Pancreas (tissue), 10 donors: ENCODE results near the gene MEGF11. TPM values are rescaled to one million over a fixed set of nuclear protein-coding genes. Genes with fewer than 3 reads are reported as not detected.

Experiments used
- ATAC-seq, 4 donors: fragments of 200-7000 bp; cut with Tn5 transposase; one replicate each; pipeline versions ENCODE4 v1.8.0 to v1.9.1; 2020; ENCODE audit warnings: mild to moderate bottlenecking in 4 of 4, moderate library complexity in 4 of 4
- DNase-seq, 6 donors: peaks; one replicate each; pipeline ENCODE4 v3.0.0-alpha.2; 2020
- FAIRE-seq: peaks from 2 replicates; lab custom pipeline; 2012; peaks lifted over from hg19 to GRCh38; lab: Jason Lieb, UNC
- H3K27ac ChIP-seq, 4 donors: fragments of 200-600 bp; sonication (generic); 1 replicate in 3 of 4; 2 replicates in 1 of 4; pipeline versions ENCODE4 v1.5.0 to v1.8.0; 2020
- H3K27me3 ChIP-seq, 4 donors: fragments of 200-600 bp; one replicate each; pipeline ENCODE4 v1.8.0; 2021
- H3K36me3 ChIP-seq, 3 donors: fragments of 200-600 bp; sonication (generic) in 1 of 3; one replicate each; pipeline versions ENCODE4 v1.5.0 to v1.8.0; 2020 to 2021
- H3K4me1 ChIP-seq, 3 donors: fragments of 200-600 bp; one replicate each; pipeline ENCODE4 v1.8.0; 2021
- H3K4me3 ChIP-seq, 4 donors: fragments of 200-600 bp; sonication (generic) in 2 of 4; one replicate each; pipeline versions ENCODE4 v1.5.0 to v1.8.0; 2020 to 2021
- H3K9me3 ChIP-seq, 4 donors: fragments of 200-600 bp; one replicate each; pipeline ENCODE4 v1.8.0; 2021
- WGBS, 2 donors: extraction: QIAGEN DNeasy Blood & Tissue Kit; methylation state at CpG; one replicate each; pipeline ENCODE4 v1.1.7; 2013; 5-methylcytosine and 5-hydroxymethylcytosine counted together
- intact Hi-C, 3 donors: fragments of 100-400 bp; cut with DNase I; formaldehyde crosslinking; loops; one replicate each; pipeline versions ENCODE4 v1.11.1 to v1.14.2; 2022
- polyA plus RNA-seq, 2 donors: library from polyadenylated mRNA; stranded (reverse); fragments of 200-250 nt; gene quantifications; one replicate each; pipeline ENCODE4 v1.2.3, GENCODE V29; 2013
- total RNA-seq, 6 donors: library from RNA; stranded (reverse); fragmentation: NEBNext Ultra II Directional in 4 of 6; extraction: Animal tissue kit (Norgen Biotek cat#: 25700) in 4 of 6; gene quantifications; one replicate each; pipeline versions ENCODE4 v1.2.1 to v1.2.4, GENCODE V29; 2021 to 2023
- TF ChIP-seq, protein P1 (sequence below), 4 donors: fragments of 200-600 bp; sonication (generic) in 3 of 4; IDR thresholded peaks; one replicate each; pipeline versions ENCODE4 v1.5.0 to v1.8.0; 2021; ENCODE audit warnings: antibody characterized with exemption in 4 of 4
- donor health status: healthy with polysubstance abuse.
- donor health status: DM: no; HTN: no; CAD: no; lungs with moderate emphysema.
- donor health status: DM: no; HTN: no; CAD: no.
- donor health status: control.
- donor health status: control.
- donor health status: Bipolar disorder and iron deficiency.
- donor health status: DM: yes; HTN: yes; CAD: no.
- donor health status: DM: no; HTN: no; CAD: no.
- donor health status: DM: no; HTN: no; CAD: no.
- donor health status: DM: yes; HTN: yes; CAD: no.

The MEGF11 gene
- total and polyA plus RNA-seq, 8 donors, result 0.19 to 0.87 (median 0.37) TPM

DNA sequence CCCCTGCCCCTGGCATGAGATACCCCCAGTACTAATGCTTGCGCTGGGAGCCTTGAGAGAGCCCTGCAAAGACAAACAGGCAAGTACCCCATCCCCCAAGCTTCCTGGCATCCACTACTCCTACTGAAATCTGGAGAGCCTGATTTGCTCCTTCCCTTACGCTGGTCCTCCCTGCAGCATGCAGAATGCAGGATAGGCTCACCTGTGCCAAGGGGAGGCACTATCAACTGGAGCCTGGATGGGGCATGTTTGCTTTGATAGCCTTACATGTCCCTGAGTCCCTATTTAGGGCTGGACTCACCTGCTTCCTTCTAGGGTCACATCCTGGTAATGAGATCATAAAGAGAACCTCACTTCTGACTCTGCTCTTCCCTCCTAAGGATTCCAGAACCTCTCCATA lies 341.3 kb downstream of the MEGF11 start:
- H3K4me3 ChIP-seq, result no peak overlapping the region
- DNase-seq (no peak), FAIRE-seq (no peak), ATAC-seq (no peak)
- TF ChIP-seq, protein P1, sequence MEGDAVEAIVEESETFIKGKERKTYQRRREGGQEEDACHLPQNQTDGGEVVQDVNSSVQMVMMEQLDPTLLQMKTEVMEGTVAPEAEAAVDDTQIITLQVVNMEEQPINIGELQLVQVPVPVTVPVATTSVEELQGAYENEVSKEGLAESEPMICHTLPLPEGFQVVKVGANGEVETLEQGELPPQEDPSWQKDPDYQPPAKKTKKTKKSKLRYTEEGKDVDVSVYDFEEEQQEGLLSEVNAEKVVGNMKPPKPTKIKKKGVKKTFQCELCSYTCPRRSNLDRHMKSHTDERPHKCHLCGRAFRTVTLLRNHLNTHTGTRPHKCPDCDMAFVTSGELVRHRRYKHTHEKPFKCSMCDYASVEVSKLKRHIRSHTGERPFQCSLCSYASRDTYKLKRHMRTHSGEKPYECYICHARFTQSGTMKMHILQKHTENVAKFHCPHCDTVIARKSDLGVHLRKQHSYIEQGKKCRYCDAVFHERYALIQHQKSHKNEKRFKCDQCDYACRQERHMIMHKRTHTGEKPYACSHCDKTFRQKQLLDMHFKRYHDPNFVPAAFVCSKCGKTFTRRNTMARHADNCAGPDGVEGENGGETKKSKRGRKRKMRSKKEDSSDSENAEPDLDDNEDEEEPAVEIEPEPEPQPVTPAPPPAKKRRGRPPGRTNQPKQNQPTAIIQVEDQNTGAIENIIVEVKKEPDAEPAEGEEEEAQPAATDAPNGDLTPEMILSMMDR (IDR thresholded peaks at IDR 0.05), result no peak
- H3K4me1 ChIP-seq, result peaks cover 0 to 21% (median 14%) of the 10 kb centered on the region in 3 donors
- no peaks in the 10 kb centered on the region for H3K36me3 ChIP-seq
- H3K27ac ChIP-seq, result no peak overlapping the region
- H3K9me3 ChIP-seq, result no peaks in the 10 kb centered on the region
- H3K27me3 ChIP-seq, result no peaks in the 10 kb centered on the region
- 98 to 100% methylated on average over 2 of the region's 2 CpGs for WGBS, 2 donors
- intact Hi-C loops, result no loop called here

DNA sequence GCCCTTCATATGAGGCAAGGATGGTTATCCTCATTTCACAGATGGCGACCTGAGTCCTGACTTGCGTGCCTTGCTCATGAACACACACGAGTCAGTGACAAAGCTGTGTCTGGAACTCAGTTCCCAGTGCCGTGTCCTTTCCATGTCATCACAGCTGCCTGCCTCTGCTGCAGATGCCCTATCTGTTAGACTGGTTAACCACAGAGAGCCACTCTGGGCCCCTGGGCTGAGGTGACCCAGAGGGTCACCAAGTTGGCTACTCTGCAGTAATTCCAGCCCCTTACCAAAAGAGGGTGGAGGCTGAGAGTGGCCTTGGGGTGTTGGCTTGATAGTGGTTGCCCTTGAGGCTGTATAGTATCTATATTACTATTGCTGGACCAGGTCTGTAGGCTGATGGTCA lies 343.2 kb downstream of the MEGF11 start:
- TF ChIP-seq, protein P1 (IDR thresholded peaks at IDR 0.05), result no peak
- H3K9me3 ChIP-seq, result no peaks in the 10 kb centered on the region
- H3K27ac ChIP-seq, result no peak overlapping the region
- H3K4me1 ChIP-seq, result peaks cover 0 to 11% (median 10%) of the 10 kb centered on the region in 3 donors
- no peaks in the 10 kb centered on the region for H3K27me3 ChIP-seq
- DNase-seq, result no peak
- ATAC-seq, result no peak
- intact Hi-C loops, result no loop called here
- 93 to 94% methylated on average over 4 of the region's 4 CpGs for WGBS, 2 donors
- no peak overlapping the region for H3K4me3 ChIP-seq
- H3K36me3 ChIP-seq, result no peaks in the 10 kb centered on the region
- FAIRE-seq, result no peak

DNA sequence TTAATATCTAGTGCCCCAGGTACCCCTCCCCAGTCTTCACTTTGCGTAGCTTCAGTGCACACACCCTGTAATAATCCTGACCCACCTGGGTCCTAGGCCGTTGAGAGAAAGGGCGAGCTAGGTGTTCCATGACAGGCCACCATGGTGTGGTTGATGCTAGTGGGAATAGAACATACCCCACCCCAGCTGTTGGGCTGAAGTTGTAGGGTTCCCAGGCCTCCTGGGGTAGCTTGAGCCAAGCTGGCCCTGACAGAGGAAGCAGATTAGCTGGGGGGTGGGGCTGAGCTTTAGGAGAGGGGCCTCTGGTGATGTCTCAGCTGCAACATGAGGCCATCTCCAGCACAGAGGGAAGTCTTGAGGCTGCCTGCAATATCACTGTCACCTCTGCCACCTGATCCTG lies 343.7 kb downstream of the MEGF11 start:
- H3K36me3 ChIP-seq, result no peaks in the 10 kb centered on the region
- H3K27me3 ChIP-seq, result no peaks in the 10 kb centered on the region
- ATAC-seq (no peak), DNase-seq (no peak), FAIRE-seq (no peak)
- WGBS, 2 donors, result 91 to 97% methylated on average over 3 of the region's 3 CpGs
- TF ChIP-seq, protein P1 (IDR thresholded peaks at IDR 0.05), result no peak
- intact Hi-C loops, result no loop called here
- H3K27ac ChIP-seq, result no peak overlapping the region
- no peak overlapping the region for H3K4me3 ChIP-seq
- H3K9me3 ChIP-seq, result no peaks in the 10 kb centered on the region
- H3K4me1 ChIP-seq, result peaks cover 0 to 6% (median 5%) of the 10 kb centered on the region in 3 donors

DNA sequence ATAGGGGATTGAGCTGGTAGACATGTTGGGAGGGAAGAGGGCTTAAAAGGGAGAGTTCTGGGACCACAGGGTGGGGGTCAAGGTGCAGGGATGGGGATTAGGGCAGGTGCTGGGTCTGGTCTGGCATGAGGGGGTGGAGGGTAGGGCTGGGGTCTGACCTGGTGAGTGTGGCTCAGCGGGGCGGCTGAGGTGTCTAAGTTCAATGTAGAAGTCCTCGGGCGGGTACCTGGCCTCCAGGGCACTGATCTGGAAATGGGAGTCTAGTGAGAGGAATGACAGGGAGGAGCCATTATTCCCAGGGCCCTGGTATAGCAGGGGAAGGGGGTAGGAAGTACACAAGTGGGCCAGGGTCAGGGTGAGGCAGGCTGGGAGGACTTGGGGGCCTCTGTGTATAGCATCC lies 344.7 kb downstream of the MEGF11 start:
- 97 to 100% methylated on average over 4 of the region's 4 CpGs for WGBS, 2 donors
- FAIRE-seq, result no peak
- H3K4me1 ChIP-seq, result no peaks in the 10 kb centered on the region
- H3K27me3 ChIP-seq, result no peaks in the 10 kb centered on the region
- ATAC-seq, result no peak
- H3K9me3 ChIP-seq, result no peaks in the 10 kb centered on the region
- H3K36me3 ChIP-seq, result no peaks in the 10 kb centered on the region
- no peak for DNase-seq
- TF ChIP-seq, protein P1 (IDR thresholded peaks at IDR 0.05), result no peak
- no peak overlapping the region for H3K27ac ChIP-seq
- intact Hi-C loops, result no loop called here
- no peak overlapping the region for H3K4me3 ChIP-seq

DNA sequence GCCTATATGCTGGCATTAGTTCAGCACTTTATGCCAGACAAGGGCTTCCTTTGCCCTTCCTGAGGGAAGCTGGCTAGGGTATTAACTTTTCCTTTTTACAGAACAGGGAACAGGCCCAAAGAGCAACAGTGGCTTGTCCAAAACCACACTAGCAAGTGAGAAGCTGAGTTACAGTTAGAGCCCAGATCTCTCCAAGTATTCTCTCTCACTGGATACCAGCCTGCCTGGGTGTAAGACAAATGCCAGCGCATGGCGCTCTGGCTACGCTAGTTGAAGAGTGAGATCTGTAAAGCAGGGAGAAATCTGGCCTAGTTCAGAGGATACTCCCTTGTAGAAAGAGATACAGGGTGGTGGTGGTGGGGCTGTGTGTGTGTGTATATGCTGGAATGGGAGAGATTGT lies 345.9 kb downstream of the MEGF11 start:
- FAIRE-seq (no peak), ATAC-seq (no peak), DNase-seq (no peak)
- Histone ChIP-seq H3K4me3 (no peak overlapping the region), H3K4me1 (no peaks in the 10 kb centered on the region), H3K9me3 (no peaks in the 10 kb centered on the region), H3K36me3 (no peaks in the 10 kb centered on the region), H3K27ac (no peak overlapping the region), H3K27me3 (no peaks in the 10 kb centered on the region)
- 99 to 100% methylated on average over 3 of the region's 3 CpGs for WGBS, 2 donors
- intact Hi-C loops, result no loop called here
- TF ChIP-seq, protein P1 (IDR thresholded peaks at IDR 0.05), result no peak
